Measurements from ENCODE around the gene LPXN.

The LPXN gene

DNA sequence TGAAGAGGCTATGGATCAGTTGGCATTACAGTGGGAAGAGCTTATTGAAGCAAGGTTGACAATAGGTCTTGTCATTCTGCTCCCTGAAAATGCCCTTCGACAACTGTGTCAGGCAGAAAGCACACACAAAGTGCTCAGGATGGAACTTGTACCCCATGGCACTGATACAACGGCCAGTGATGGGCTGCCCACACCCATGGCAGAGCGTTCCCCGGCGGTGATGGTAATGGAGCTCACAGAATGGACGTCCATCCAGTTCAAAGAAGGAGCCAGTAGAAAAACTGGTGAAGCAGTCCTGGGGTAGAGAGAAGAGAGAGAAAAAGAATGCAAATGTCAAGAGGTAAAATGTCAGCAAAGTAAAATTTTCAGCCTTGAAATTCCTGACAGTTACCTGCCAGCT lies 48.2 kb downstream of the LPXN start:
- no peak for DNase-seq (ENCODE audit: low read depth in 1 of 2, low spot score in 1 of 2)
- in situ Hi-C loops (cut with HindIII; ENCODE audit: low pct_unique_long_range_greater_than_20kb, low sequenced_read_pairs) = no loop called here
- no peak for TF ChIP-seq JUND (IDR thresholded peaks at IDR 0.05; ENCODE audit: low read depth)

GRCh38 chr11:58526721-58527120 lies 48.9 kb downstream of the LPXN start:
- in situ Hi-C loops (cut with HindIII; ENCODE audit: low pct_unique_long_range_greater_than_20kb, low sequenced_read_pairs) = no loop called here
- TF ChIP-seq JUND (IDR thresholded peaks at IDR 0.05; ENCODE audit: low read depth) = no peak
- DNase-seq (ENCODE audit: low read depth in 1 of 2, low spot score in 1 of 2) = no peak

DNA sequence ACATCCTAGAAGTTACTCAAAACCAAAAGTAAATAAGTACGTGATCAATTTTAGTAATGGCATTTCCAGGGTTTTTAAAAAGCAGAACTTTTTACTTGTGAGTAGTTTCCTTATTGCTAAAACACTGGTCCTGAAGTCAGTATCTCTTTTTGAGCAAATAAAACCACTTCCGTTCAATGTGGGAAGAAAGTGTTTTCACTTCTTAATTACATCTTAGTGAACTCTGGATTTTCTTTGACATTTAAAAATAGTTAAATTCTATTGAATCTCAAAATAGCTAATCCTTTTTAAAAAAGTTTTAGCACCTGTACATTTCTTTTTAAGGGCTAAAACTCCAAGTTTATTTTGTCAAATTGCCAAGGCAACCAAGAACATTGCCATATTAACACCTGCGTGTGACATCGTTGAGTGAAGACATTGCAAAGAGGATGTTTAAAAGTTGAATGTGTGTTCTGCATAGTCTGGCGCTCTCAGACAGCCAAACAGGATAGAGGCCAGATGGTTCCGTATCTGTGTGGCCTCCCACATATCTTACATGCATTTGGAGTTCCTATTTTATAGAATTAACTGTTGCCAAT lies 50.5 kb downstream of the LPXN start:
- in situ Hi-C loops (cut with HindIII; ENCODE audit: low pct_unique_long_range_greater_than_20kb, low sequenced_read_pairs) = no loop called here
- DNase-seq (ENCODE audit: low read depth in 1 of 2, low spot score in 1 of 2) = no peak
- TF ChIP-seq JUND (IDR thresholded peaks at IDR 0.05; ENCODE audit: low read depth) = no peak

DNA sequence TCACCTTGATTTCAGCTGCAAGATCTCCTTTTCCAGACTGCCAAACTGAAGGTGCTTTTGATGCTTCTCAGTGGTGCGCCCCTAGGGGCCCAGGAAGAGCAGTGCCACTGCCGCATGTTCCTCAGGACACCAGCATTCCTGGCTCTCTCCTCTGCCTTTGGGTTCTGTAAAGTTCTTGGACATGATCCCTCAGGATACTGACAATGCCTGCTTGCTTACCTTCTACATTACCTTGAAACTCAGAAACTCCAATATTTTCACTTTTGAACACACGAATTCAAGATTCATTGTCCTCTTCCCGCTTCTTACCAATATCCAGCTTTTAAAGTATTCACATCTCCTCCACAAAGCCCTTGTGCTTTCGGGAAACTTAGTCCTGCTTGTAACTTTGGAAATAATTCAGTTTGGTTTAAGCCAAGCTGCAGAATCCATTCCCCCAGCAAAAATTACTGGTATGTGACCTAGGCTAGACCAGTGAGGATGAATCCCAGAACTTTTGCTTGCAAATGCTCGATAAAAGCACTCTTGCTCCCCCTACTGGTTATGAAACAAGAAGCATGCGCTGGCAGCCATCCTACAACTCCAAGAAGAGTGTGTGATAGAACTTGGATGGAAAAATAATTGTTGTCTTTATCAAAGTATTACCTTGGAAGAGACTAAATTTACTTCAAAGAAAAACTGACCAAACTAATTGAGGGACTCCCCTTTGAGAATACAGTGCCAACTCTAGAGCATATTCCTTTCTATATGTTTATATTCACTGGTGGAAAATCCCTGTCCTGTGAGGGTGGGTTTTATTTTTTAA lies 51.2 kb downstream of the LPXN start:
- peak; percentile 66 to 88 for DNase-seq (ENCODE audit: low read depth in 1 of 2, low spot score in 1 of 2)
- in situ Hi-C loops (cut with HindIII; ENCODE audit: low pct_unique_long_range_greater_than_20kb, low sequenced_read_pairs) = no loop called here

GRCh38 chr11:58513747-58514367 lies 61.8 kb downstream of the LPXN start:
- peak; percentile 31 to 83 for DNase-seq (ENCODE audit: low read depth in 1 of 2, low spot score in 1 of 2)
- in situ Hi-C loops (cut with HindIII; ENCODE audit: low pct_unique_long_range_greater_than_20kb, low sequenced_read_pairs) = no loop called here
- no peak for TF ChIP-seq JUND (IDR thresholded peaks at IDR 0.05; ENCODE audit: low read depth)

More for the DNA sequence above, 51.2 kb downstream of the LPXN start:
- TF ChIP-seq JUND (IDR thresholded peaks at IDR 0.05; ENCODE audit: low read depth) = no peak

DNA sequence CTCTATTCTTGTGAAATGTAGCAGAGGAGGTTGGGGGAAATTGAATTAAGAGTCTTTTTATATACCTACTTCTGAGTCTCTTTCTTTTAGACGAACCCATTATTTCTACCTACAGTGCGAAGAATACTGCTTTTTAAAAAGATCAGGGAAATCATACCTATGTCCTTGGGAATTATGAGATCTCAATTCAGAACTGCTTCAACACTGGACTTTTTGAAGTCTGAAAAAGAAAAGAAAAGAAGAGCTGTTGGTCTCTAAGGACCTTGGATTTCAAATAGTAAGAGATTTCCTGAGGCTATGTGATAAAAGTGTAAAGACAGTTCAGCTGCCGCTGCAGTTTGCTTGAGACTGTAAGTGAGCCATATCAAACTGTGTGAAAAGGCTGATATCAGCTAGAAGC lies 64.0 kb downstream of the LPXN start:
- in situ Hi-C loops (cut with HindIII; ENCODE audit: low pct_unique_long_range_greater_than_20kb, low sequenced_read_pairs) = no loop called here
- TF ChIP-seq JUND (IDR thresholded peaks at IDR 0.05; ENCODE audit: low read depth) = no peak
- no peak for DNase-seq (ENCODE audit: low read depth in 1 of 2, low spot score in 1 of 2)

DNA sequence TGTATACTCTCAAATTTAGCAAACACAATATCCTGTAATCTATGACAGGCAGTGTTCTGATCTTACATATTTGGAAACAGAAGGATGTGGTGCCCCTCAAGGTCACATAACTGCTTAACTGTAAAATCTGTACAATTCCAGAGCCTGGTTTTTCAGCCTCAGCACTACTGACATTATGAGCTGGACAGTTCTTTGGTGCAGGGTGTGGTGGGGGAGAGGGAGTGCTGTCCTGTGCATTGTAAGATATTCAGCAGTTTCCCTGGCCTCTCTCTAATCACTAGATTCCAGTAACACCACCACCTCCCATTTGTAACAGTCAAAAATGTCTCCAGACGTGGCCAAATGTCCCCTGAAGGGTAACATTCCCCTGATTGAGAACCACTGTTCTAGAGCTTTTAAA lies 65.9 kb downstream of the LPXN start:
- no peak for TF ChIP-seq JUND (IDR thresholded peaks at IDR 0.05; ENCODE audit: low read depth)
- DNase-seq (ENCODE audit: low read depth in 1 of 2, low spot score in 1 of 2) = no peak
- in situ Hi-C loops (cut with HindIII; ENCODE audit: low pct_unique_long_range_greater_than_20kb, low sequenced_read_pairs) = no loop called here

DNA sequence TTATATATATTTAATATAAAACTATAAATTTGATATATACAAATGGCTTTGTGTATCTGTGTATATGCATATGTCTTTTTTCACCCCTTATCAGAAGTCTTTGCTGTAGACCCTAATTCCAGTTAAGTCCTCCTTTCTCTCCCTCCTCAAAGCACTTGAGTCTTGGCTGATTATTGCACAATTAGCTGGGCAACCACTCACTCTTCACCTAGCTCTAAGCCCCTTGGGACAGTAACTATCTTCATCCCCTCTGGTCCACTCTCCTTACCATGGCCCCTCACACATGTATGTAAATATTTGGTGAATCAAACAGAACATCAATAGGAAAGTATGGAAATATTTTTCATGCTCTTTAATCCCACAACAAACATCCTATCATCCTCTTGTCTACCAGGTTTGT lies 66.8 kb downstream of the LPXN start:
- no peak for DNase-seq (ENCODE audit: low read depth in 1 of 2, low spot score in 1 of 2)
- in situ Hi-C loops (cut with HindIII; ENCODE audit: low pct_unique_long_range_greater_than_20kb, low sequenced_read_pairs) = no loop called here
- TF ChIP-seq JUND (IDR thresholded peaks at IDR 0.05; ENCODE audit: low read depth) = no peak

- in situ Hi-C loops (cut with HindIII; ENCODE audit: low pct_unique_long_range_greater_than_20kb, low sequenced_read_pairs) = no loop called here
- TF ChIP-seq JUND (IDR thresholded peaks at IDR 0.05; ENCODE audit: low read depth) = no peak
- no peak for DNase-seq (ENCODE audit: low read depth in 1 of 2, low spot score in 1 of 2)
These were observed 67.7 kb downstream of the LPXN start, which contains the start of gene OR5B21 for GRCh38 chr11:58508005-58508404. TSS of gene OR5B21 (minus strand) at chr11:58508105. CDS start at chr11:58508105, 0 bp downstream.

DNA sequence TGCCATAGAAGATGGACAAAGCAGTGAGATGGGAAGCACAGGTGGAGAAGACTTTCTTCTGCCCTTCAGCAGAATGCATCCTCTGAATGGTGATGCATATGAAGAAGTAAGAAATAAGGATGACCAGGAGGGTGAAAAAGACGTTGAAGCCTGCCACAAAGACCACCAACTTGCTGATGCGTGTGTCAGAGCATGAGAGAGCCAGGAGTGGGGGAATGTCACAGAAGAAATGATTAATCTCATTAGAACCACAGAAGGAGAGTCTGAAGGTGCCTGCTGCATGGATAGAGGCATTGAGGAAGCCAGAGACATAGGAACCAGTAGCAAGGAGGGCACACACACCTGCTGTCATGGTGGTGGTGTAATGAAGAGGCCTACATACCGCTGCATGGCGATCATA lies 68.3 kb downstream of the LPXN start:
- in situ Hi-C loops (cut with HindIII; ENCODE audit: low pct_unique_long_range_greater_than_20kb, low sequenced_read_pairs) = no loop called here
- no peak for TF ChIP-seq JUND (IDR thresholded peaks at IDR 0.05; ENCODE audit: low read depth)
- DNase-seq (ENCODE audit: low read depth in 1 of 2, low spot score in 1 of 2) = no peak

GRCh38 chr11:58506935-58507334 lies 68.7 kb downstream of the LPXN start:
- in situ Hi-C loops (cut with HindIII; ENCODE audit: low pct_unique_long_range_greater_than_20kb, low sequenced_read_pairs) = no loop called here
- no peak for DNase-seq (ENCODE audit: low read depth in 1 of 2, low spot score in 1 of 2)
- no peak for TF ChIP-seq JUND (IDR thresholded peaks at IDR 0.05; ENCODE audit: low read depth)

- in situ Hi-C loops (cut with HindIII; ENCODE audit: low pct_unique_long_range_greater_than_20kb, low sequenced_read_pairs) = no loop called here
- TF ChIP-seq JUND (IDR thresholded peaks at IDR 0.05; ENCODE audit: low read depth) = no peak
- DNase-seq (ENCODE audit: low read depth in 1 of 2, low spot score in 1 of 2) = no peak
These were observed 69.8 kb downstream of the LPXN start for GRCh38 chr11:58505849-58506248.

- in situ Hi-C loops (cut with HindIII; ENCODE audit: low pct_unique_long_range_greater_than_20kb, low sequenced_read_pairs) = no loop called here
- no peak for TF ChIP-seq JUND (IDR thresholded peaks at IDR 0.05; ENCODE audit: low read depth)
- no peak for DNase-seq (ENCODE audit: low read depth in 1 of 2, low spot score in 1 of 2)
These were observed 71.4 kb downstream of the LPXN start for GRCh38 chr11:58504232-58504631.
